Mammary epithelial cell (primary cell): ENCODE data around the gene DSE.

Experiments used
- CTCF ChIP-seq, 2 donors: IDR thresholded peaks in 1 of 2; conservative IDR thresholded peaks in 1 of 2; 2 replicates each; pipeline ENCODE4 v1.5.1; 2011 to 2012; ENCODE audit warnings: inconsistent platforms in 2 of 2, low read length in 2 of 2, mild to moderate bottlenecking in 2 of 2, control low read depth in 1 of 2, low read depth in 1 of 2; ENCODE audit not compliant: insufficient read depth in 1 of 2; ENCODE audit errors: extremely low read depth in 1 of 2
- EZH2 ChIP-seq: IDR thresholded peaks from 2 replicates; pipeline ENCODE4 v1.6.1; 2012; ENCODE audit warnings: low read length, inconsistent platforms, borderline replicate concordance

- TF ChIP-seq EZH2 = no peak
- TF ChIP-seq CTCF (conservative IDR thresholded peaks at IDR 0.05 in 1 of 2, IDR thresholded peaks at IDR 0.05 in 1 of 2; ENCODE audit: extremely low read depth in 1 of 2, insufficient read depth in 1 of 2, low read depth in 1 of 2, low read length in 2 of 2) = no peak
Measured at GRCh38 chr6:116388924-116389323, 18.2 kb downstream of the DSE start.
